SK-N-SH treated with all-trans-retinoic acid at 6 μM for 48 hours (cell line): ENCODE measurements around the gene ANKRD49.
A peak's percentile ranks its signal among the peaks of the same experiment; 100 is the strongest.

Experiments
- ATAC-seq: fragments of 200-7000 bp; cut with Tn5 transposase; 3 replicates; pipeline ENCODE4 v1.9.1; 2020; ENCODE audit warnings: mild to moderate bottlenecking, moderate library complexity
- ARNTL ChIP-seq: fragments of 450-650 bp; formaldehyde crosslinking; IDR thresholded peaks from 2 replicates; pipeline ENCODE4 v1.5.0; 2020; ENCODE audit warnings: low read depth, mild to moderate bottlenecking, moderate library complexity, borderline replicate concordance
- BACH2 ChIP-seq: fragments of 250-450 bp; sonication (Bioruptor Pico); IDR thresholded peaks from 2 replicates; pipeline ENCODE4 v1.9.0; 2021; ENCODE audit warnings: mild to moderate bottlenecking, borderline replicate concordance
- CREB5 ChIP-seq: fragments of 250-450 bp; sonication (Bioruptor Pico); IDR thresholded peaks from 2 replicates; pipeline ENCODE4 v1.5.1; 2020; ENCODE audit warnings: low read depth, mild to moderate bottlenecking, moderate library complexity
- CSDC2 ChIP-seq: fragments of 250-450 bp; sonication (Bioruptor Pico); IDR thresholded peaks from 2 replicates; pipeline ENCODE4 v1.5.0; 2020; ENCODE audit warnings: mild to moderate bottlenecking, moderate library complexity
- ESRRG ChIP-seq: fragments of 250-450 bp; sonication (Bioruptor Pico); IDR thresholded peaks from 2 replicates; pipeline ENCODE4 v1.6.1; 2021; ENCODE audit warnings: mild to moderate bottlenecking
- GLIS3 ChIP-seq: fragments of 250-450 bp; sonication (Bioruptor Pico); IDR thresholded peaks from 2 replicates; pipeline ENCODE4 v1.5.0; 2020; ENCODE audit warnings: mild to moderate bottlenecking, moderate library complexity
- ISL1 ChIP-seq: fragments of 250-450 bp; sonication (Bioruptor Pico); IDR thresholded peaks from 2 replicates; pipeline ENCODE4 v2.1.2; 2022; ENCODE audit warnings: mild to moderate bottlenecking, moderate library complexity
- OSR1 ChIP-seq: fragments of 250-450 bp; sonication (Bioruptor Pico); IDR thresholded peaks from 2 replicates; pipeline ENCODE4 v1.8.0; 2022; ENCODE audit warnings: moderate library complexity, mild to moderate bottlenecking, inconsistent platforms
- PATZ1 ChIP-seq: fragments of 250-450 bp; sonication (Bioruptor Pico); IDR thresholded peaks from 2 replicates; pipeline ENCODE4 v1.8.0; 2020; ENCODE audit warnings: mild to moderate bottlenecking, moderate library complexity, borderline replicate concordance
- POU6F1 ChIP-seq: fragments of 250-450 bp; sonication (Bioruptor Pico); IDR thresholded peaks from 2 replicates; pipeline ENCODE4 v1.8.0; 2021; ENCODE audit warnings: low read depth, mild to moderate bottlenecking, moderate library complexity, borderline replicate concordance
- PPARA ChIP-seq: fragments of 250-450 bp; sonication (Bioruptor Pico); IDR thresholded peaks from 2 replicates; pipeline ENCODE4 v1.5.0; 2020; ENCODE audit warnings: mild to moderate bottlenecking, borderline replicate concordance
- SNAI2 ChIP-seq: fragments of 250-450 bp; sonication (Bioruptor Pico); IDR thresholded peaks from 2 replicates; pipeline ENCODE4 v1.5.0; 2020; ENCODE audit warnings: mild to moderate bottlenecking, moderate library complexity
- TCF4 ChIP-seq: fragments of 250-450 bp; sonication (Bioruptor Pico); IDR thresholded peaks from 2 replicates; pipeline ENCODE4 v1.8.0; 2021; ENCODE audit warnings: mild to moderate bottlenecking, moderate library complexity, borderline replicate concordance
- TOX ChIP-seq: fragments of 250-450 bp; sonication (Bioruptor Pico); IDR thresholded peaks from 2 replicates; pipeline ENCODE4 v1.8.0; 2021; ENCODE audit warnings: mild to moderate bottlenecking, moderate library complexity, borderline replicate concordance
- TSHZ2 ChIP-seq: fragments of 250-450 bp; sonication (Bioruptor Pico); IDR thresholded peaks from 2 replicates; pipeline ENCODE4 v1.5.0; 2020; ENCODE audit warnings: mild to moderate bottlenecking, moderate library complexity
- ZC3H10 ChIP-seq: fragments of 250-450 bp; sonication (Bioruptor Pico); IDR thresholded peaks from 2 replicates; pipeline ENCODE4 v1.5.1; 2021; ENCODE audit warnings: mild to moderate bottlenecking, moderate library complexity
- ZFP30 ChIP-seq: fragments of 450-650 bp; formaldehyde crosslinking; IDR thresholded peaks from 2 replicates; pipeline ENCODE4 v1.5.0; 2022; ENCODE audit warnings: mild to moderate bottlenecking, moderate library complexity

ANKRD49 gene

GRCh38 chr11:94494126-94494680 lies 419 bp downstream of the ANKRD49 start:
- peak; percentile 73 for ATAC-seq

GRCh38 chr11:94500181-94500580 lies 6.4 kb downstream of the ANKRD49 start:
- ATAC-seq, result no peak
- TF ChIP-seq PPARA (CRISPR knock-in tag) (no peak), ARNTL (no peak), OSR1 (CRISPR knock-in tag) (no peak), POU6F1 (CRISPR knock-in tag) (no peak), ZC3H10 (no peak), TSHZ2 (CRISPR knock-in tag) (no peak), TCF4 (no peak), ISL1 (no peak), CSDC2 (CRISPR knock-in tag) (no peak), PATZ1 (CRISPR knock-in tag) (no peak)

More at GRCh38 chr11:94494126-94494680, 419 bp downstream of the ANKRD49 start:
- TF ChIP-seq SNAI2 (CRISPR knock-in tag) (no peak), CREB5 (no peak), ESRRG (CRISPR knock-in tag) (no peak), TSHZ2 (CRISPR knock-in tag) (no peak), TOX (no peak), GLIS3 (CRISPR knock-in tag) (no peak), BACH2 (no peak), ZFP30 (CRISPR knock-in tag) (no peak), PATZ1 (CRISPR knock-in tag) (no peak), POU6F1 (CRISPR knock-in tag) (no peak), ISL1 (no peak)
